GM23248 (cell line): Measurements from ENCODE around the gene NFIC.

Experiments used
- EZH2 ChIP-seq: fragments of 200-600 bp; sonication (generic); IDR thresholded peaks from 2 replicates; pipeline ENCODE4 v1.6.1; 2018; ENCODE audit warnings: antibody characterized with exemption, mild to moderate bottlenecking; ENCODE audit not compliant: insufficient read depth, poor library complexity, severe bottlenecking
- EZH2phosphoT487 ChIP-seq: fragments of 200-600 bp; sonication (generic); IDR thresholded peaks from 2 replicates; pipeline ENCODE4 v1.6.1; 2018; ENCODE audit warnings: antibody characterized with exemption, moderate library complexity, mild to moderate bottlenecking, low read depth; ENCODE audit not compliant: insufficient read depth

GRCh38 chr19:3415695-3416094 is 49.3 kb downstream of the NFIC start:
- TF ChIP-seq EZH2 (no peak), EZH2phosphoT487 (no peak)
